BLaER1 treated with 17β-estradiol and CSF1 and Interleukin-3, amounts not matched to agents 10 nM and 100 nM (cell line): ENCODE data around the gene PRR30.

Source experiments
- H3K27ac ChIP-seq, 11 experiments: shearing (Covaris generic); formaldehyde crosslinking; 2 replicates each; pipeline ENCODE4 v1.8.1; 2022
- H3K27me3 ChIP-seq, 11 experiments: shearing (Covaris generic); formaldehyde crosslinking; 2 replicates each; pipeline ENCODE4 v1.8.1; 2022
- H3K36me3 ChIP-seq, 11 experiments: shearing (Covaris generic); formaldehyde crosslinking; 2 replicates each; pipeline ENCODE4 v1.8.1; 2022
- H3K4me1 ChIP-seq, 10 experiments: shearing (Covaris generic); formaldehyde crosslinking; 2 replicates each; pipeline ENCODE4 v1.8.1; 2022
- H3K4me2 ChIP-seq, 11 experiments: shearing (Covaris generic); formaldehyde crosslinking; 2 replicates each; pipeline ENCODE4 v1.8.1; 2022
- H3K4me3 ChIP-seq, 10 experiments: shearing (Covaris generic); formaldehyde crosslinking; 2 replicates each; pipeline ENCODE4 v1.8.1; 2022
- H3K9ac ChIP-seq, 11 experiments: shearing (Covaris generic); formaldehyde crosslinking; 2 replicates each; pipeline ENCODE4 v1.8.1; 2022
- H3K9me3 ChIP-seq, 11 experiments: shearing (Covaris generic); formaldehyde crosslinking; replicated peaks in 1 of 11; 2 replicates each; pipeline ENCODE4 v1.8.1; 2022
- H4K20me1 ChIP-seq, 11 experiments: shearing (Covaris generic); formaldehyde crosslinking; 2 replicates each; pipeline ENCODE4 v1.8.1; 2022
- Cebpa-rat ChIP-seq, 11 experiments: shearing (Covaris generic); IDR thresholded peaks; 2 replicates each; pipeline ENCODE4 v1.8.1; 2022

Gene PRR30

DNA sequence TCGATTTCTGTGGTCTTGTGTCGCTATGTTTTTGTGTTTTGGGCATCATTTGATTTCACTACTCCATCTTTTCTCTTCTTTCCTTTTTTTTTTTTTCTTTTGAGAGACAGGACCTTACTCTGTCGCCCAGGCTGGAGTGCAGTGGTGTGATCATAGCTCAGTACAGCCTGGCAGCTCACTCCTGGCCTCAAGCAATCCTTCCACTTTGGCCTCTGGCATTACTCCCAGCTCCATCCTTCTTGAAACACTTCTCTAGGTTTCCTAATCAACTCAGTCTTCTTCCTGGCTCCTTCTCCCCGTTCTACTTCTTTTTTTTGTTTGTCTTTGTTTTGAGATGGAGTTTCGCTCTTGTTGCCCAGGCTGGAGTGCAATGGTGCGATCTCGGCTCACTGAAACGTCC, 36.1 kb upstream of the PRR30 start:
- H3K36me3 ChIP-seq = no peaks in the 10 kb centered on the region
- no peak overlapping the region for H3K9ac ChIP-seq
- H3K27me3 ChIP-seq = no peaks in the 10 kb centered on the region
- H4K20me1 ChIP-seq = no peaks in the 10 kb centered on the region
- no peak overlapping the region for H3K4me3 ChIP-seq
- H3K4me1 ChIP-seq = peaks cover 3 to 17% (median 5%) of the 10 kb centered on the region in 10 experiments; a peak in 19 of 20 replicates
- no peak overlapping the region for H3K27ac ChIP-seq
- TF ChIP-seq Cebpa-rat (IDR thresholded peaks at IDR 0.05) = no peak
- H3K9me3 ChIP-seq = no peaks in the 10 kb centered on the region
- H3K4me2 ChIP-seq = no peak overlapping the region

DNA sequence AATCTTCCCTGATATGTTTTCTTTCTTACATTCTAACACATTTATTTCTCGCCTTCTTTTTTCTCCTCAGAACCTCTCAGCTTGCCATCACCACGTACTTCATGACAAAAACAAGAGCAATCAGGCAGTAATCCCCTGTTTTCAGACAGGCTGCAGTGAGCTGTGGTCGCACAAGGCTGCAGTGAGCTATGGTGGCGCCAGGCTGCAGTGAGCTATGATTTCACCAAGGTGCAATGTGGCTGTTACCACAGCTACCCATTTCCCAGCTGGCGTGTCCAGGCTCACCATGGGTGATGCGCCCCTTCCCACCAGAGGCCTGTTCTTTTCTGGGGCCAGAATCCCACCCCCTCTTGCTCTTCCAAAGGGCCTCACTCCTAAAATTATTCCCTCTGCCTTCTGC, 35.4 kb upstream of the PRR30 start:
- no peak overlapping the region for H3K9ac ChIP-seq
- H3K36me3 ChIP-seq = no peaks in the 10 kb centered on the region
- H3K4me2 ChIP-seq = no peak overlapping the region
- H3K9me3 ChIP-seq = no peaks in the 10 kb centered on the region
- no peak overlapping the region for H3K4me3 ChIP-seq
- TF ChIP-seq Cebpa-rat (IDR thresholded peaks at IDR 0.05) = no peak
- no peaks in the 10 kb centered on the region for H4K20me1 ChIP-seq
- no peaks in the 10 kb centered on the region for H3K27me3 ChIP-seq
- peaks cover 7 to 23% (median 10%) of the 10 kb centered on the region in 10 experiments; a peak in 19 of 20 replicates for H3K4me1 ChIP-seq
- no peak overlapping the region for H3K27ac ChIP-seq

DNA sequence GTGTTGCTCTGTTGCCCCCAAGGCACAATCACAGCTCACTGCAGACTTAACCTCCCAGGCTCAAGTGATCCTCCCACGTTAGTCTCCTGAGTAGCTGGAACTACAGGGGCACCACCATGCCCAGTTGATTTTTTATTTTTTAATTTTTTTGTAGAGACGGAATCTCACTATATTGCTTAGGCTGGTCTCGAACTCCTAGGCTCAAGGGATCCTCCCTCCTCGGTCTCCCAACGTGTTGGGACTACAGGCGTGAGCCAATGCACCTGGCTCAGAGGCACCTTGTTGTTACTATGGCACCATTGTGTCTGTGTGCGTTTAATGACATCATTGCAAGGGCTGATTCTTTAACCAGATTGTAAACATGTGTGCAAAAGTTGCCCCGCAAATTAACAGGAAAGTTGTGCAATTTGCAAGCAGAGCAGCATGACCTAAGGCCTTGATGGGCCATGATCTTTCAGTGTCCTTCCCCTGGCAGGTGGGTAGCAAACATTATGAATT, 32.2 kb upstream of the PRR30 start:
- peak in 3 of 11 experiments; percentile 6 to 43 (median 10); a peak in 1 of 22 replicates for TF ChIP-seq Cebpa-rat (IDR thresholded peaks at IDR 0.05)
- no peaks in the 10 kb centered on the region for H3K36me3 ChIP-seq
- H3K4me3 ChIP-seq = no peak overlapping the region
- no peaks in the 10 kb centered on the region for H3K27me3 ChIP-seq
- no peak overlapping the region for H3K4me2 ChIP-seq
- H3K9ac ChIP-seq = no peak overlapping the region
- no peaks in the 10 kb centered on the region for H3K9me3 ChIP-seq
- no peak overlapping the region for H3K27ac ChIP-seq
- peaks cover 7 to 27% (median 12%) of the 10 kb centered on the region in 10 experiments; a peak in 19 of 20 replicates for H3K4me1 ChIP-seq
- H4K20me1 ChIP-seq = no peaks in the 10 kb centered on the region

DNA sequence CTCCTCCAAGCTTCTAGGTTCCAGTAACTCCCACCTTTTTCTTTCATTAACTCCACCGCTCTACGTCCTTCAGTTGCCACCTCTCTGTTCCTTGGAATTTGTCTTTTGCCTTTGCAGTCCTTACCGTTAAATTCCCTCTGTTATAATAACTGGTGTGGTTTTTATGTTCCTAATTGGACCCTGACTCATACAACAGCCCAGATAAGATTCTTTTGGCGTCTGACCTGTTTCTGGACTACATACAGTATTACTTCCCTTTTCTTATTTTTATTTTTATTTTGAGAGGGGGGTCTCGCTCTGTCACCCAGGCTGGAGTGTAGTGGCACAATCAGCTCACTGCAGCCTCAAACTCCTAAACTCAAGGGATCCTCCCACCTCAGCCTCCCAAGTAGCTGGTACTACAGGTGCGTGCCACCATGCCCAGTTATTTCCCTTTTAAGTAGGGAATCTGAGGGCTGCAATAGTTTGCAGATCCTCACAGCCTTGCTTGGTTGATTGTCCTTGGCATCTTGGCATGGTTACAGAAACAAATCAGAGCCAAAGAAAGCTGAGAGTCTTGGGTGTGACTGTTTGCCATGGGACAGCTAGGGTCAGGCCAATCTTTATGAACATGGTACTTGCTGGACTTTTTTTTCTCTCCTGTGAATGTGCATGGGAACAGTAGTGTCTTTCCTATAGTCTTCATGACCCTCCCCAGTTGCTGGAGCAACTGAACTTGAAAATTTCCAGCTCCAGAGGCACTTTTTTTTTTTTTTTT, 31.5 kb upstream of the PRR30 start:
- H3K27ac ChIP-seq = no peak overlapping the region
- H3K9ac ChIP-seq = no peak overlapping the region
- no peak for TF ChIP-seq Cebpa-rat (IDR thresholded peaks at IDR 0.05)
- 0 out of 22 replicates have a peak, but pooled peaks cover 0 to 4% (median 0%) of the 10 kb centered on the region in 11 experiments for H3K9me3 ChIP-seq
- no peaks in the 10 kb centered on the region for H3K27me3 ChIP-seq
- peaks cover 7 to 27% (median 12%) of the 10 kb centered on the region in 10 experiments; a peak in 19 of 20 replicates for H3K4me1 ChIP-seq
- H3K36me3 ChIP-seq = no peaks in the 10 kb centered on the region
- no peaks in the 10 kb centered on the region for H4K20me1 ChIP-seq
- no peak overlapping the region for H3K4me3 ChIP-seq
- H3K4me2 ChIP-seq = peak overlapping the region; percentile 40 to 88 (median 70)

DNA sequence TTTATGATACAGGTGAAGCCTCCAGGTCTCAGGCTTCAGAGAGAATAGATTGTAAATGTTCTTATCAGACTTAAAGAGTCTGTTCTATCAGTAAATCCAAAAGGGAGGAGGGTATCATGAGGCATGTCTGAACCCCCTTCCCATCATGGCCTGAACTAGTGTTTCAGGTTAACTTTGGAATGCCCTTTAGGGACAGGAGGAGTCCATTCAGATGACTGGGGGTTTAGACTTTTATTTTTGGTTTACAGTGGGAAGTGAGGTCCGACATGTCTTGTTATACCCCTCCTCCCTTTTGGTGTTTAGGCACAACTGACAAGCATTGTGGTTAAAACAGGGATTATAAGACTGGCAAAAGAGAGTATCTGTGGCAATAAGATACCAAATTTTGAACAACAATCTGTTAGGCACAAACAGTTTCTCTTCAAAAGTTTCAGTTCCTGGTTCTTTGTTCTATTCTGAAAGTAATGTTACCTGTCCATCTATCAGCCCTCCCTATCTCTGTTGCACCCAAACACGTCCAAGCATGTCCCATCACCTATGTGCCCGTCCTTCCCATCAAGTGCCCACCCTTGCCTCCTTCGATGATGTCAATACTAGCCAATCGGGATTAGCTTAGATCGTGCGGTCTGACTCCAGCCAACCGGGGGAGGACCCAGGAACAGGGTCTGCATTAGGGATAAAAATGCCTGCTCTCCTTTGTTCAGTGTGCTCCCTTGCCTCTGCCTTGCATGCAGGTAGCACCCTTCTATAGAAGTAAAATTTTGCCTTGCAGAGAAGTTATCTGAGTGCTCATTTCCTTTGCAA, 26.0 kb upstream of the PRR30 start:
- H3K27ac ChIP-seq = no peak overlapping the region
- H4K20me1 ChIP-seq = no peaks in the 10 kb centered on the region
- H3K27me3 ChIP-seq = no peaks in the 10 kb centered on the region
- H3K4me3 ChIP-seq = no peak overlapping the region
- H3K36me3 ChIP-seq = no peaks in the 10 kb centered on the region
- H3K9ac ChIP-seq = no peak overlapping the region
- peaks cover 0 to 12% (median 7%) of the 10 kb centered on the region in 11 experiments; a peak in 7 of 22 replicates for H3K9me3 ChIP-seq
- no peak for TF ChIP-seq Cebpa-rat (IDR thresholded peaks at IDR 0.05)
- no peak overlapping the region for H3K4me2 ChIP-seq
- peaks cover 2 to 9% (median 3%) of the 10 kb centered on the region in 10 experiments; a peak in 19 of 20 replicates for H3K4me1 ChIP-seq

DNA sequence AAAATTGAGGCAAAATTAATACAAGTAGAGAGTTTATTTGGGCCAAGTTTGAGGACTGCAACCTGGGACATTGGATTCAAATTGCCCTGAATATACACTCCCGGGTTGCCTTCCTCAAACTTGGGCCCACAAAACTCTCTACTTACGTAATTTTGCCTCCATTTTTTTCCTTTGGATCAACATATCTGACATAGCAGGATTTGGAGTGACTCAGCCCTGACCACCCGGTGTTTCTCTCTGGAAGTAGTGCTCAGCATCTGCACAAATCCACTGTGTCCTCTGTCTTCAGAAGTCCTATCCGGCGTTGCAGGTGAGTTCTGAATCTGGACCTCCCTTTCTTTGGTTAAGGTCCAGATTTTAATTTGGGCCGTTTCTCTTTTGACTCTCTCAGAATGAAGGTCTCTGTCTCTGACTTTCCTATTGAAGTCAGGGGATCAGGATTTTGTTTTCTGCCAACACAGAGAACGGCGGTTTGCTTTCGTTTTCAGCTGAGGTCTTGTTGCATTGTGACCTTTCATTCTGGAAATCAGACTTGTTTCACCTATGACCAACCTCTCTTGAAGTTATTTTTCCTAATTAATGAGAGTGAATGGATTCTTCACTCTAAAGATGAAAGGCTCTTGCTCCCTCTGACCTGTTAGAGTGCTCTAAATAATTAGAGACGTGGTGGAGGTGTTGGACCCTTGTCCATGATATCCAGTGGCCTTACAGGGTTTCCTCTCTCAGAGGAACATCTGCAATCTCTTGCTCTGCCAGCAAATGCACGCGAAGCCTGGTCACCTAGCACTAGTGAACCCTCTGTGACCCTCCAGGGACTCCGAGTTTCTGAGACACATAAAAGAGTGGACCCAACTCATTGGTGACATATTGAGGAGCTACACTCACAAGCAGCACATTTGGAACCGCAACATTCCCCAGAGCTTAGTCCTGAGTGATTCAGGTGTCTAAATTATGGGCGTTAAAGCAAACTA, 23.2 kb upstream of the PRR30 start:
- Histone ChIP-seq H3K4me1 (no peaks in the 10 kb centered on the region), H3K27ac (no peak overlapping the region), H3K4me2 (no peak overlapping the region), H3K4me3 (no peak overlapping the region), H3K27me3 (no peaks in the 10 kb centered on the region), H3K9ac (no peak overlapping the region), H4K20me1 (no peaks in the 10 kb centered on the region), H3K9me3 (peaks cover 0 to 12% (median 7%) of the 10 kb centered on the region in 11 experiments; a peak in 7 of 22 replicates), H3K36me3 (no peaks in the 10 kb centered on the region)
- no peak for TF ChIP-seq Cebpa-rat (IDR thresholded peaks at IDR 0.05)

DNA sequence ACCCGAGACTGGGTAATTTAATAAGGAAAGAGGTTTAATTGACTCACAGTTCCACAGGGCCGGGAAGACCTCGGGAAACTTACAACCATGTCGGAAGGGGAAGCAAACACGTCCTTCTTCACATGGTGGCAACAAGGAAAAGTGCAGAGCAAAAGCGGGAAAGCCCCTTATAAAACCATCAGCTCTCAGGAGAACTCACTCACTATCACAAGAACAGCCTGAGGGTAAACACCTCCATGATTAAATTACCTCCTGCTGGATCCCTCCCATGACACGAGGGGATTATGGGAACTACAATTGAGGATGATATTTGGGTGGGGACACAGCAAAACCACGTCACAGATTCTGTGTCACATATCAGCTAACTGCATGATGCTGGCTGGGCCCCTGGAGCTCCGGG, 21.0 kb upstream of the PRR30 start:
- no peak overlapping the region for H3K9ac ChIP-seq
- H3K27ac ChIP-seq = no peak overlapping the region
- peaks cover 0 to 7% (median 1%) of the 10 kb centered on the region in 11 experiments; a peak in 6 of 22 replicates for H3K9me3 ChIP-seq
- no peaks in the 10 kb centered on the region for H4K20me1 ChIP-seq
- no peaks in the 10 kb centered on the region for H3K36me3 ChIP-seq
- TF ChIP-seq Cebpa-rat (IDR thresholded peaks at IDR 0.05) = no peak
- H3K4me3 ChIP-seq = no peak overlapping the region
- H3K27me3 ChIP-seq = no peaks in the 10 kb centered on the region
- H3K4me2 ChIP-seq = no peak overlapping the region
- peaks cover 0 to 6% (median 0%) of the 10 kb centered on the region in 10 experiments; a peak in 2 of 20 replicates for H3K4me1 ChIP-seq

DNA sequence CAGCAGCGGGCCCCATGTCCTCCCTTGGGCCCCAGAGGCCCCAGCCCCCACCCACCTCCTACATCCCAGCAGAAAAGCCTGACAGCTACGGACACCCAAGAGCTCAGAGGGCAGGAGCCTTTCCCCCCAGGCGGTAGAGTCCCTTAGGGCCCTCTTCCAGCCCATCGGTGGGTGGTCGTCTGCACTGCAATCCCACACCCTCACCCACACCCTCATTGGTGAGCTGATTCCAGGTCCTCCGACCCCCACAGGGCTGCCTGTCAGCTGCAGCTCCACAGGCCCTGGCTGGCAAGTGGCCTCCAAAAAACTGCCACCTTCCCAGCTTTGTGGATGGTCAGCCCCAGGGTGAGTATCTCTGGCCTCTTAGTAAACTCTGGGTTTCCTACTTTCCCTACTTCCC, 20.1 kb upstream of the PRR30 start:
- Histone ChIP-seq H3K4me1 (peaks cover 0 to 6% (median 0%) of the 10 kb centered on the region in 10 experiments; a peak in 2 of 20 replicates), H4K20me1 (no peaks in the 10 kb centered on the region), H3K4me2 (no peak overlapping the region), H3K36me3 (no peaks in the 10 kb centered on the region), H3K9me3 (no peaks in the 10 kb centered on the region), H3K4me3 (no peak overlapping the region), H3K9ac (no peak overlapping the region), H3K27me3 (no peaks in the 10 kb centered on the region), H3K27ac (no peak overlapping the region)
- TF ChIP-seq Cebpa-rat (IDR thresholded peaks at IDR 0.05) = no peak
